NCI-H2196 (cell line): ENCODE results near the gene FHDC1.

ENCODE experiments used
- DNase-seq: peaks from one replicate; lab custom pipeline; 2025; ENCODE audit not compliant: unreplicated experiment; lab: John Stamatoyannopoulos, UW

Gene FHDC1

GRCh38 chr4:153027866-153028265 lies 91.7 kb downstream of the FHDC1 start:
- no peak for DNase-seq

- no peak for DNase-seq
These were observed 92.4 kb downstream of the FHDC1 start for GRCh38 chr4:153028535-153028934.
